HG03159 (cell line): ENCODE results near the gene WWOX.

Experiments used
- ATAC-seq: cut with Tn5 transposase; IDR thresholded peaks from one replicate; pipeline ENCODE4 v1.9.1; 2021; ENCODE audit warnings: mild to moderate bottlenecking, moderate library complexity; ENCODE audit not compliant: unreplicated experiment

WWOX gene

GRCh38 chr16:79092846-79093245 is 993.4 kb downstream of the WWOX start:
- no peak for ATAC-seq

GRCh38 chr16:79093554-79093967 is 994.1 kb downstream of the WWOX start:
- ATAC-seq = no peak

GRCh38 chr16:79096246-79096645 is 996.8 kb downstream of the WWOX start:
- ATAC-seq = no peak

GRCh38 chr16:79097166-79097565 is 997.7 kb downstream of the WWOX start:
- ATAC-seq = no peak

GRCh38 chr16:79097771-79098170 is 998.3 kb downstream of the WWOX start:
- ATAC-seq = no peak

GRCh38 chr16:79098907-79099306 is 999.5 kb downstream of the WWOX start:
- ATAC-seq = no peak

GRCh38 chr16:79099716-79100115 is 1000.3 kb downstream of the WWOX start:
- no peak for ATAC-seq

- ATAC-seq = no peak
Observed at GRCh38 chr16:79100447-79100846, 1001.0 kb downstream of the WWOX start.

- ATAC-seq = no peak
Observed at GRCh38 chr16:79101491-79101890, 1002.0 kb downstream of the WWOX start.

GRCh38 chr16:79104567-79104966 is 1005.1 kb downstream of the WWOX start:
- ATAC-seq = no peak

GRCh38 chr16:79107301-79107700 is 1007.8 kb downstream of the WWOX start:
- no peak for ATAC-seq

GRCh38 chr16:79109771-79110170 is 1010.3 kb downstream of the WWOX start:
- no peak for ATAC-seq

- no peak for ATAC-seq
Observed at GRCh38 chr16:79110242-79110641, 1010.8 kb downstream of the WWOX start.

GRCh38 chr16:79110953-79111352 is 1011.5 kb downstream of the WWOX start:
- ATAC-seq = no peak

- ATAC-seq = no peak
Observed at GRCh38 chr16:79112462-79112861, 1013.0 kb downstream of the WWOX start.

- no peak for ATAC-seq
Observed at GRCh38 chr16:79113826-79114225, 1014.4 kb downstream of the WWOX start.

GRCh38 chr16:79114759-79115158 is 1015.3 kb downstream of the WWOX start:
- ATAC-seq = no peak

- ATAC-seq = no peak
Observed at GRCh38 chr16:79121906-79122305, 1022.5 kb downstream of the WWOX start.

GRCh38 chr16:79122343-79122742 is 1022.9 kb downstream of the WWOX start:
- ATAC-seq = no peak

GRCh38 chr16:79124016-79124756 is 1024.7 kb downstream of the WWOX start:
- no peak for ATAC-seq

- ATAC-seq = no peak
Observed at GRCh38 chr16:79127766-79128165, 1028.3 kb downstream of the WWOX start.

GRCh38 chr16:79128706-79129105 is 1029.3 kb downstream of the WWOX start:
- ATAC-seq = no peak

- no peak for ATAC-seq
Observed at GRCh38 chr16:79130616-79131015, 1031.2 kb downstream of the WWOX start.
